HG03457 (cell line): ENCODE results near the gene MRPS16.
"Not testable (repeated sequence)": the region's sequence is repeated elsewhere in the genome, so short reads cannot be mapped to it uniquely, and the experiment has no call there.

Experiments
- ATAC-seq: cut with Tn5 transposase; IDR thresholded peaks from one replicate; pipeline ENCODE4 v1.9.1; 2021; ENCODE audit warnings: moderate number of reproducible peaks; ENCODE audit not compliant: unreplicated experiment

The MRPS16 gene

DNA sequence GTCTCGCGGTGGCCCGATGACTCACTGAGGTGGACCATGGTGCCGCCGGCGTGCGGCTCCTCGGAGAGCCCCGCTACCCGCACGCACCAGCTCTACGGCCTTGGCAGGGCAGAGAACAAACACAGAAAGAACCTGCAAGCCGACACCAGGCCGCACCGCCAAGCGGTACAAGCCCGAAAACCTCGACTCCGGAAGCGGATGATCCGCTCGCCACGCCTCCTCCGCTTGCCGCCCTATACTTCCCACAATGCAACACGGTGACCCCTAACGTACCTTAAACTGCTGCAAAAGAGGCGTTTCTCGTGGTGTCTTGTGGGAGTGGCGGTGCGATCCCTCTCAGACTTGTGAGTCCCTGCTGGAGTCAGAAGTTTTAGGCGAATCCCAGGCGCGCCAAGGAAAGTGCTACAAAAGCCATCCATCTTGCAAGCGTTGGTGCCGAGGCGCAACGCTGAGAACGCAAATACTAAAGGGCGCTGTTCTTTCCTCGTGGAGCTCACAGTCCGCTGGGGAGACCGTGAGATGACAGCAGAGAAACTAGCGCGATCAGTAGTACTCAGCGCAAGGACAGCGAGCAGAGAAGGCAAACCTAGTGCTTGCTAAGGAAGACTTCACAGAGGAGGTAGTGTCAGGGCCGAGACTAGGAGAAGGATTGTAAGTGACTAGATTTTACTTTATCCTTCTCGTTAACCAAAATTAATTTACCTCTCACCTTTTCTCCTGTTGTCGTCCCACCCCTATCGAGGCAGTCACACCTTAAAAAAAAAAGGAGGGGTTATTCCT, at the start of gene MRPS16:
Gene MRPS16, minus strand, starts transcription at position 200 of the 780 bp plus-strand sequence. Its CDS starts 162 bp downstream, at position 38.
- ATAC-seq = peak; percentile 68

DNA sequence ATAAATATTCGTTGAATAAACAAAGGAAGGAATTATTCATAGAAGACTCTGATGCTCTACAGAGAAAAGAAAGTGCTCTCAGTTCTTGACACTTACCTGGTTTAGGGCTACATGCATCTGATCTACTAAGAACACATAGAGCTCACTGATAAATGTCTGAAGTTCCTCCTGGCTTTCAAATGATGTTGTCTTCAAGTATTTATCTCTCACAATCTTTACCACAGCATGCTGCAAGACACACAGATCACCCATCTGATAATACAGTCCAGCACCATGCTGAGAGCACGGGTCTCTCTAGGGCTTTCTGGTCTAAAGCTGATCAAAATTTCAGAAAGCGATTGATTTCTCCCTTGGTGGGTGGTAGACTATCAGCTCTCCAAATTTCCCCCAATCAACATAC, 44.5 kb upstream of the MRPS16 start:
- ATAC-seq = no peak

DNA sequence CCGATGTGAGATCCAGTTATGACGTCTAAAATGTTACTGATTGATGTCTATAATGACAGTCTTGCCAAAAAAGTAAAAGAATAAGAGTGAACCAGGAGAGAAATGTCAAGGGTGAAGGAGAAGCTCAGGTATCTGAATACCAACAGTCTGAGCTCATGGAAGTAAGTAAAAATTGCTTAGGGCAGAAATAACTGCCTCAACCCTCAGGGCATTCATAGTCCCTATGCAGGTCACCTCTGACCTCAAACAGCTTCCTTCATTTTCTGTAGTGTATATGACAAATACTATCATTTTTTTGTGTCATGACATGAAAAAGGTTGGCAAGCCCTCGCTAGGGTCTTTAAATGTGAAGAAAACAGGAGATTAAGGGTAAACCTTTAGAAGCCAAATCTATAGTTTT, 41.0 kb upstream of the MRPS16 start:
- ATAC-seq = no peak

GRCh38 chr10:73289958-73290357, 37.5 kb upstream of the MRPS16 start:
- no peak for ATAC-seq

- no peak for ATAC-seq
Measured at GRCh38 chr10:73287441-73287840, 35.0 kb upstream of the MRPS16 start.

- no peak for ATAC-seq
Measured at GRCh38 chr10:73281097-73281496, 28.7 kb upstream of the MRPS16 start.

GRCh38 chr10:73264423-73264822, 12.0 kb upstream of the MRPS16 start:
- no peak for ATAC-seq

DNA sequence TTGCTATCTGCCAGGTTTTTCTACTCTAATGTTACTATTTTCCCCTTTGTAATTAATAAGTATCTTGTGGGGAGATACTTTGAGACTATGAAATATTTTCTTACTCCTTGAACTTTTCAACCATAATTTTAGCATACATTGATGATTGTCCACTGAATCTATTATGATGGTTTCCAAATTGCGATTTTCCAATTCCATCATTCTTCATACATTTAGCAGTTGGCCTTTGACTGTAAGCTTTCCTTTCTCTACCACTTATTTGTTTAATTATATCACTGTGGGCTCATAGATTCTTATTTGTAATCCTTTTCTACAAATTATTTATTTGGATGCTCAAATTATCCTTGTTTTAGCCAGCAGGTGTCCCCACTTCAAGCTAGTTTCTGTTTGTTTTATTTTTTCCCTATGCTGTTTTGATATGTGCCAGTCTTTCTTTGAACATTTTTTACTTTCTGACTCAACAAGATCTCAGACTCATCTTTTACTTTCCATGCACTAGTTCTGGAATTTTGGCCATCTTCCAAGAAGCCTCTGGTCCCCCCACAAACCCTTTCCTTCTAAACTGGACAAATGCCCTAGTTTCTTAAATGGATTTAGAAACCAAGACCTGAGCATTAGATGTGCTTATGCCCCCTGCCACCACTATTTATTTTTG, 11.4 kb upstream of the MRPS16 start:
- no peak for ATAC-seq

DNA sequence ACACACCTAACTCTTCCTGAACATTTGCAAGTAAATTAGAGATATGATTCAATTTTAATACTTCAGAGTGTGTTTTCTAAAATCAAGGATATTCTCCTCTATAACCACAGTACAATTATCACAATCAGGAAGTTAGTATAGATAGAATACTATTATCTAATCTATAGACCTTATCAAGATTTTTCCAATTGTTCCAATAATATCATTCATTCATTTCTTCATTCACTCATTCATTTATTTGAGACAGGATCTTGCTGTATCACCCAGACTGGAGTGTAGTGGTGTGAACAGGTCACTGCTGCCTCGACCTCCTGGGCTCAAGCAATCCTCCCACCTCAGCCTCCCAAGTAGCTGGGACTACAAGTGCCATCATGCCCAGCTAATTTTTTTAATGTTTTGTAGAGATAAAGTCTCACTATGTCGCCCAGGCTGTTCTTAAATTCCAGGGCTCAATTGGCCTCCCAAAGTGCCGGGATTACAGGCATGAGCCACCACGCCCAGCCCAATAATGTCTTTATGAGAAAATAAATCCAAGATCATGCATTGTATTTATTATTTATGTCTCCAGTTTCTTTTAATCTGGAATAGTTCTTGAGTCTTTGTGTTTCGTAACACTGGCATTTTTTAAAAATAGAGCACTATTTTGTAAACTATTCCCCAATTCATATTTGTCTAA, 10.6 kb upstream of the MRPS16 start:
- no peak for ATAC-seq

- ATAC-seq = no peak
Measured at GRCh38 chr10:73262105-73262730, 9.8 kb upstream of the MRPS16 start.

DNA sequence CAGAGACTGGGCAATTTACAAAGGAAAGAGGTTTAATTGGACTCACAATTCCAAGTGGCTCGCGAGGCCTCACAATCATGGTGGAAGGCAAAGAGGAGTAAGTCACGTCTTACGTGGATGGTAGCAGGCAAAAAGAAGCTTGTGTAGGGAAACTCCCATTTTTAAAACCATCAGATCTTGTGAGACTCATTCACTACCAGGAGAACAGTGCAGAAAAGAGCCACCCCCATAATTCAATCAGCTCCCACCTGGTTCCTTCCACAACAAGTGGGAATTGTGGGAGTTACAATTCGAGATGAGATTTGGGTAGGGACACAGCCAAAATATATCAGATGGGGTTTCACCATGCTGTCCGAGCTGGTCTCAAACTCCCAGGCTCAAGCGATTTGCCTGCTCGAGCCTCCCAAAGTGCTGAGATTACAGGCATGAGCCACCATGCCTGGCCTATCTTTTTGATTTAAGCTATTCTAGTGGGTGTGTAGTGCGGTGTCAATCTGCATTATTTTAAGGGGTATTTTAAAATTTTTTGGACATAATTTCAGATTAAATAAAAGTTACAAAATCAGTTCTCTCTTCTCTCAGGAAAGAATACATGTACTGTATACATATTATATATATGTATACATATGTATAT, 9.0 kb upstream of the MRPS16 start:
- no peak for ATAC-seq

GRCh38 chr10:73258612-73259011, 6.2 kb upstream of the MRPS16 start:
- ATAC-seq = not testable (repeated sequence)

GRCh38 chr10:73253225-73253555, 746 bp upstream of the MRPS16 start:
- no peak for ATAC-seq

DNA sequence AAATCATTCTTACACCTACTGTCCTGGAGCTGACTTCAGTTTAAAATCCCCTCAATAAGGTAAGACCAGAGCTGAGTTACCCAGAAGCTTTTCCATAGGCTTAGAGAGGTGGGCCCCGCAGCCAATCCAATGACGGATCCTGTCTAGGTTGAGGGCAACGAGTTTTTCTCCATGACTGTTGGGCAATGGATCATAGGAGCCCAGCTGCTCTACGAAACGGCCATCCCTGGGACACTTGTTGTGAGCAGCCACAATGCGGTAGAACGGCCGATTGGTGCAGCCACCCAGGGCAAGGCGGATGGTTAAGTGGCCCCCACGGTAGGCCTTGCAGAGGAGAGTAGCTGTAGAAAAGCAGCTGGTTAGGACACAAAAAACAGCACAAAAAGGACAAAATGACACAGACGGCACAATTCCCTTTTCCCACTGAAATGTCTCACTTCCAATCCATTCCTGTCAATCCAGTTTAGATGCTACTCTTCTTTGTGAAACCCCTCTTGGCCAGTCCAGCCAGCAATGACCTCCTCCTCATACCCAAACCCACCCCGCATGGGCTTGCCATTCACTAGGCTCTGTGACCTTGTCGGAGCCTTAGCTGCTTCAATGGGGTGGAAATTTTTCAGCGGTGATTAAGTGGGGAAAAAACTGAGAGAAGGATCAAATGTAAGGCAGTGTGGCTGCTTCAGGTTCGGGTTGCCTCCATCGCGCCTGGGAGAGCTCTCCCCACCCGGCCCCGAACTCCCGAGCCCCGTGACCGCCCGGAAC, 580 bp downstream of the MRPS16 start:
- ATAC-seq = peak; percentile 15

DNA sequence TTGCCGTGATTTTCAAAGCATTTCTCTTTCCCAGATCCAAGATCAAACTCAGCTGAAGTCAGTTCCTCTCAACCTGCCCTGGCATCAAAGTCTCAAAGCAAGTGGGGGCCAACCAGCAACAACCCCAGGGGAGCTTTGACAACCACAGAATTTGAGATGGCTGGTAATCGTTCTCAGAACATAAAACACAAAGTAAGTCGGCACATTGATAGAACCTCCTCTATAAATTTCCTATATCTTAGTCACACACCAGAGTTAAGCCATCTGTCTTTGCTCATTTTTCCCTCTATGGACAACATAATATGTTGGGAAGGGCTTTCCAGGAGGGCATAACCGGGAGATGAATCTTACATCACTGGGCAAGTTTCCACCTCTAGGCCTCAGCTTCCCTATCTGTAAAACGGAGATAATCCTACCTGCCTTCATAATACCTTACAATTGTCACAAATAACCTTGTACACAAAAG, 4.2 kb downstream of the MRPS16 start:
- ATAC-seq = no peak

- no peak for ATAC-seq
Measured at GRCh38 chr10:73247509-73248258, 4.8 kb downstream of the MRPS16 start.

DNA sequence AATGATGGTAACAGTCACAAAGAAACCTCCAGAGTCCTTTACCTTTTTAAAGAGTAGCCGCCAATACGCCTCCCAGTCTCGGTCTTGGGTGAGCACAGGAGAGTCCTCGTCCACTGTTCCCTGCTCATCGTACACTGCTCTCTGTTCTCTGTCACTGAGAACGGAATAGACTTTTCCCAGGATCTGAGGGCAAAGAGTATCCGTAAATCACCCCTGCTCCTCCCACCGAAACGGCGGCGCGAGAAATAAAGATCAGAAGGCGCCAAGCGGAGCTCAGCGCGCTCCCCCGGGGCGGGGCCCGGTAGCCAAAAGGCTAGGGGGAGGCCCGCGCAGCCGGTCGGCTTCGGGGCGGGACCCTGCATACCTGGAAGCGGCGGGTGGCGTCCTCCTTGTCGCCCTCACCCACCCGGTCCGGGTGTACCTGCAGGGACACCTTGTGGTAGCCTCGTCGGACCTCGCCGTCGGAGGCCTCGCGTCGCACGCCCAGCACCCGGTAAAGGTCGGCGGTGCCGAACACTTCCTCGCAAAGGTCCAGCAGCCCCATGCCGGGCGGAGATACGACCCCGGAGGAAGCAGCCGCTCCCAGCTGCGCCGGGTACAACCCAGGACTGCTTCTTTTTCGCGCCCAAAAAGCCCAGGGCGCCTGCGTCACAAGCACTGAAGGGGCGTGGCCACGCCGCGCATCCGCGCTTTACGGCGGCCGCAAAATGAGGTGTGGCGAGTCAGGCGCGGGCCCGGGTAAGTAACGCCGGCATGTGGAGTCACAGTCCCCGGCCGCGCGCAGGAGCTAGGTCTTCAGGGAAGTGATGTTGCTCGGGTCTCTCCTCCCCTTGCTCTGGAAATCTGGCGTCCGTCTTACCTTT, 5.6 kb downstream of the MRPS16 start, which contains the start of gene DNAJC9:
Gene DNAJC9, minus strand, starts transcription at position 610 of the 863 bp plus-strand sequence. Its CDS starts 66 bp downstream, at position 544.
- peak; percentile 65 for ATAC-seq

DNA sequence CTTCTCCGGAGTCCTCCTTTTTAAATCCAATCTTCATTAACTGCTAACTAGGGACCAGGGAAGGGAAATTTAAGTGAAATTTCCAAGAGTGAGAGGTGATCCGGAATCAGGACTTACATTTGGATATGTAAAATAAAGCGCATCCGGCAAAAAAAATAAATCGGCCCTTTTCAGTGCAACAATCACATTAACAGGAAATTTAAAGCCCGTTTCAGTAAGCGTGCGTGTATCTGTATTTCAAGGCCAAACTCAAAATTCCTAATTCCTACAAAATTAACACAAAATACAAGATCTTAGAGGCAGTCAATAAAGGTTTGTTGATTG, 6.2 kb downstream of the MRPS16 start:
- no peak for ATAC-seq
